ENCODE measurements around the gene SORD.
"Not testable (repeated sequence)": the region's sequence is repeated elsewhere in the genome, so short reads cannot be mapped to it uniquely, and the experiment has no call there.

Gene SORD

GRCh38 chr15:45101749-45102148 lies 78.8 kb downstream of the SORD start:
- no peak for DNase-seq (ENCODE audit: extremely low read depth, low read depth)

GRCh38 chr15:45102226-45102625 lies 79.2 kb downstream of the SORD start:
- TF ChIP-seq CTCF (IDR thresholded peaks at IDR 0.05; ENCODE audit: low read depth, low read length) = no peak
- no peak for DNase-seq (ENCODE audit: extremely low read depth, low read depth)

More at GRCh38 chr15:45101749-45102148, 78.8 kb downstream of the SORD start:
- no peak for TF ChIP-seq CTCF (IDR thresholded peaks at IDR 0.05; ENCODE audit: low read depth, low read length)

GRCh38 chr15:45104170-45104569 lies 81.2 kb downstream of the SORD start:
- DNase-seq (ENCODE audit: extremely low read depth, low read depth) = not testable (repeated sequence)

- no peak for TF ChIP-seq CTCF (IDR thresholded peaks at IDR 0.05; ENCODE audit: low read depth, low read length)
- no peak for DNase-seq (ENCODE audit: extremely low read depth, low read depth)
Measured at GRCh38 chr15:45105586-45105985, 82.6 kb downstream of the SORD start.

GRCh38 chr15:45106002-45106790 lies 83.2 kb downstream of the SORD start:
- no peak for DNase-seq (ENCODE audit: extremely low read depth, low read depth)
- TF ChIP-seq CTCF (IDR thresholded peaks at IDR 0.05; ENCODE audit: low read depth, low read length) = no peak

- no peak for TF ChIP-seq CTCF (IDR thresholded peaks at IDR 0.05; ENCODE audit: low read depth, low read length)
- DNase-seq (ENCODE audit: extremely low read depth, low read depth) = no peak
Measured at GRCh38 chr15:45107941-45108630, 85.1 kb downstream of the SORD start.

GRCh38 chr15:45110256-45110820 lies 87.3 kb downstream of the SORD start:
- no peak; the same call in none of the 2 replicates for TF ChIP-seq CTCF (IDR thresholded peaks at IDR 0.05; ENCODE audit: low read depth, low read length)
- DNase-seq (ENCODE audit: extremely low read depth, low read depth) = no peak

All from AG09319 (cell line).